PC-3 (cell line): ENCODE data around the gene FMNL1. TPM values are rescaled to one million over a fixed set of nuclear protein-coding genes. Genes with fewer than 3 reads are reported as not detected.
A peak's percentile ranks its signal among the peaks of the same experiment; 100 is the strongest.

Experiments
- ATAC-seq: fragments of 200-7000 bp; cut with Tn5 transposase; 2 replicates; pipeline ENCODE4 v1.9.1; 2020; ENCODE audit warnings: mild to moderate bottlenecking, moderate library complexity
- BruUV-seq: library from RNA; stranded (reverse); fragments of 400-500 nt; replicated peaks from 2 replicates; lab custom pipeline; 2021; lab: Mats Ljungman, UMichigan
- CTCF ChIA-PET: fragments of 300-600 bp; sonication (Branson Sonifier 250); formaldehyde crosslinking; loops from one replicate; lab custom pipeline; 2022; ENCODE audit warnings: antibody characterized with exemption; lab: Charles Lee
- POLR2A ChIA-PET: fragments of 300-600 bp; sonication (Branson Sonifier 250); formaldehyde crosslinking; loops from one replicate; lab custom pipeline; 2022; ENCODE audit warnings: antibody characterized with exemption; ENCODE audit not compliant: unreplicated experiment; lab: Charles Lee
- DNase-seq: peaks from one replicate; pipeline ENCODE4 v3.0.0-alpha.2; 2015
- H2AFZ ChIP-seq: fragments of 300-600 bp; sonication (generic); 2 replicates; pipeline ENCODE4 v1.6.0; 2016; ENCODE audit warnings: antibody characterized with exemption, low read length
- H3F3A ChIP-seq: fragments of 300-600 bp; sonication (generic); one replicate; pipeline ENCODE4 v1.6.0; 2017; ENCODE audit warnings: antibody characterized with exemption, low read length, control low read depth, mild to moderate bottlenecking; ENCODE audit not compliant: unreplicated experiment
- H3K27ac ChIP-seq: fragments of 300-600 bp; sonication (generic); 2 replicates; pipeline ENCODE4 v1.5.1; 2016; ENCODE audit warnings: mild to moderate bottlenecking, low read length
- H3K27me3 ChIP-seq: fragments of 300-600 bp; sonication (generic); 2 replicates; pipeline ENCODE4 v1.6.1; 2016; ENCODE audit warnings: low read length, mixed read lengths
- H3K36me3 ChIP-seq: fragments of 300-600 bp; sonication (generic); 2 replicates; pipeline ENCODE4 v1.6.1; 2016; ENCODE audit warnings: low read depth, mixed run types, low read length, mixed read lengths
- H3K4me1 ChIP-seq: fragments of 300-600 bp; sonication (generic); 2 replicates; pipeline ENCODE4 v1.5.1; 2016; ENCODE audit warnings: low read length; ENCODE audit not compliant: insufficient read depth
- H3K4me2 ChIP-seq: fragments of 300-600 bp; sonication (generic); 2 replicates; pipeline ENCODE4 v1.6.0; 2016; ENCODE audit warnings: low read length
- H3K4me3 ChIP-seq: fragments of 300-600 bp; sonication (generic); 2 replicates; pipeline ENCODE4 v1.5.1; 2016; ENCODE audit warnings: mild to moderate bottlenecking, low read length, mixed read lengths
- H3K79me2 ChIP-seq: fragments of 300-600 bp; sonication (generic); 2 replicates; pipeline ENCODE4 v1.6.1; 2017; ENCODE audit warnings: low read length, mixed read lengths
- H3K9ac ChIP-seq: fragments of 300-600 bp; sonication (generic); 2 replicates; pipeline ENCODE4 v1.6.0; 2016; ENCODE audit warnings: mild to moderate bottlenecking, low read length
- H3K9me2 ChIP-seq: fragments of 300-600 bp; sonication (generic); replicated peaks from 2 replicates; pipeline ENCODE4 v1.6.1; 2016; ENCODE audit warnings: mixed run types, low read length, mixed read lengths
- H3K9me3 ChIP-seq: fragments of 300-600 bp; sonication (generic); 2 replicates; pipeline ENCODE4 v1.6.1; 2016; ENCODE audit warnings: low read length, mixed read lengths
- H4K20me1 ChIP-seq: fragments of 300-600 bp; sonication (generic); 2 replicates; pipeline ENCODE4 v1.6.1; 2016; ENCODE audit warnings: low read length, mixed read lengths
- CTCF ChIP-seq: fragments of 300-600 bp; sonication (generic); conservative IDR thresholded peaks from 2 replicates; pipeline ENCODE4 v1.5.1; 2017; ENCODE audit warnings: antibody characterized with exemption, low read depth, mild to moderate bottlenecking, low read length
- EZH2 ChIP-seq: fragments of 300-600 bp; sonication (generic); IDR thresholded peaks from one replicate; pipeline ENCODE4 v1.6.1; 2017; ENCODE audit warnings: antibody characterized with exemption, mild to moderate bottlenecking, low read length; ENCODE audit not compliant: unreplicated experiment
- EZH2phosphoT487 ChIP-seq: fragments of 300-600 bp; sonication (generic); IDR thresholded peaks from 2 replicates; pipeline ENCODE4 v1.6.1; 2018; ENCODE audit warnings: mild to moderate bottlenecking, antibody characterized with exemption, low read length, borderline replicate concordance
- intact Hi-C: fragments of 100-400 bp; cut with micrococcal nuclease; formaldehyde crosslinking; loops from 2 replicates; pipeline ENCODE4 v1.9.0; 2023
- total RNA-seq: library from RNA; depleted of rRNA; stranded (reverse); fragments of >200 nt; gene quantifications from 2 replicates; pipeline ENCODE4 v1.2.3, GENCODE V29; 2014

FMNL1 gene
- total RNA-seq, 1 experiment from 2014 or later, result 8.2 TPM

- Histone ChIP-seq H3K79me2 (peaks cover 4% of the 10 kb centered on the region), H3K9me2 (no peaks in the 10 kb centered on the region), H3K27ac (no peak overlapping the region), H4K20me1 (no peaks in the 10 kb centered on the region), H2AFZ (no peak overlapping the region), H3K4me1 (peaks cover 27% of the 10 kb centered on the region), H3K27me3 (no peaks in the 10 kb centered on the region), H3F3A (no peaks in the 10 kb centered on the region), H3K9me3 (no peaks in the 10 kb centered on the region), H3K4me2 (no peak overlapping the region), H3K36me3 (0 out of 2 replicates have a peak, but pooled peaks cover 4% of the 10 kb centered on the region), H3K9ac (no peak overlapping the region), H3K4me3 (no peak overlapping the region)
- intact Hi-C loops, result no loop called here
- ChIA-PET POLR2A (interaction anchor here (0.6 kb wide), 2 partner anchors 21 to 26 kb away, joined by 3 read pairs; no protein-coding TSS in a partner anchor), CTCF (interaction anchor here (0.6 kb wide), 1 partner anchor 9 kb away, joined by 3 read pairs; no protein-coding TSS in a partner anchor)
- no peak for TF ChIP-seq CTCF
- TF ChIP-seq EZH2phosphoT487, result no peak
- no peak for TF ChIP-seq EZH2
- BruUV-seq, result no TSS peak
- DNase-seq (no peak), ATAC-seq (no peak)
Measured at GRCh38 chr17:45253879-45254278, 32.2 kb downstream of the FMNL1 start.

GRCh38 chr17:45255358-45255757 lies 33.7 kb downstream of the FMNL1 start:
- Histone ChIP-seq H3K4me1 (peaks cover 23% of the 10 kb centered on the region), H3K9me3 (no peaks in the 10 kb centered on the region), H3K9ac (no peak overlapping the region), H3K36me3 (0 out of 2 replicates have a peak, but pooled peaks cover 3% of the 10 kb centered on the region), H3F3A (no peaks in the 10 kb centered on the region), H3K27me3 (no peaks in the 10 kb centered on the region), H4K20me1 (no peaks in the 10 kb centered on the region), H3K79me2 (no peaks in the 10 kb centered on the region), H3K4me2 (no peak overlapping the region), H3K9me2 (no peaks in the 10 kb centered on the region), H2AFZ (no peak overlapping the region), H3K27ac (no peak overlapping the region), H3K4me3 (no peak overlapping the region)
- no peak for DNase-seq
- ChIA-PET CTCF (no interaction called here), POLR2A (no interaction called here)
- no peak for ATAC-seq
- TF ChIP-seq EZH2phosphoT487, result no peak
- no peak for TF ChIP-seq CTCF
- no peak for TF ChIP-seq EZH2
- BruUV-seq, result no TSS peak
- intact Hi-C loops, result no loop called here

- Histone ChIP-seq H3K79me2 (no peaks in the 10 kb centered on the region), H3F3A (no peaks in the 10 kb centered on the region), H3K36me3 (no peaks in the 10 kb centered on the region), H3K9me2 (no peaks in the 10 kb centered on the region), H3K4me3 (no peak overlapping the region), H3K27me3 (no peaks in the 10 kb centered on the region), H4K20me1 (no peaks in the 10 kb centered on the region), H3K27ac (no peak overlapping the region), H3K9me3 (no peaks in the 10 kb centered on the region), H2AFZ (no peak overlapping the region), H3K4me1 (peaks cover 14% of the 10 kb centered on the region), H3K4me2 (no peak overlapping the region), H3K9ac (no peak overlapping the region)
- CTCF ChIA-PET, result interaction anchor here (0.6 kb wide), 1 partner anchor 131 kb away, joined by 6 read pairs; no protein-coding TSS in a partner anchor
- POLR2A ChIA-PET, result no interaction called here
- no peak for ATAC-seq
- intact Hi-C loops, result no loop called here
- no peak for DNase-seq
- no TSS peak for BruUV-seq
- TF ChIP-seq CTCF, result 0 out of 2 replicates have a peak, but pooled peaks have one; percentile 26
- TF ChIP-seq EZH2phosphoT487, result no peak
Measured at GRCh38 chr17:45256114-45256966, 34.7 kb downstream of the FMNL1 start.
